GM12891 (cell line): ENCODE data around the gene CBLC.

Experiments
- PAX5 ChIP-seq: IDR thresholded peaks from 2 replicates; pipeline ENCODE4 v1.6.1; 2011; ENCODE audit warnings: low read length, moderate library complexity, mild to moderate bottlenecking; ENCODE audit not compliant: insufficient read depth, severe bottlenecking
- POLR2A ChIP-seq: IDR thresholded peaks from 2 replicates; pipeline ENCODE4 v1.6.1; 2011; ENCODE audit warnings: low read depth, low read length, control low read depth
- POU2F2 ChIP-seq: IDR thresholded peaks from 2 replicates; pipeline ENCODE4 v1.6.1; 2011; ENCODE audit warnings: low read depth, mild to moderate bottlenecking, control low read depth, low read length, moderate library complexity

- no peak for TF ChIP-seq POLR2A
- TF ChIP-seq PAX5 = no peak
- no peak for TF ChIP-seq POU2F2
Measured at GRCh38 chr19:44803442-44804428, 26.0 kb downstream of the CBLC start.
